WI38 (cell line): Measurements from ENCODE around the gene COX6B2.

Source experiments
- H3K4me3 ChIP-seq: 2 replicates; pipeline ENCODE4 v1.5.1; 2011; ENCODE audit warnings: low read depth, mild to moderate bottlenecking, control low read depth, low read length
- CTCF ChIP-seq: IDR thresholded peaks from 2 replicates; pipeline ENCODE4 v1.5.1; 2012; ENCODE audit warnings: low read depth, mild to moderate bottlenecking, control low read depth, low read length

The COX6B2 gene

GRCh38 chr19:55355213-55355821, 798 bp upstream of the COX6B2 start:
- no peak for TF ChIP-seq CTCF
- H3K4me3 ChIP-seq = no peak overlapping the region

GRCh38 chr19:55353803-55354697, 469 bp downstream of the COX6B2 start:
- no peak for TF ChIP-seq CTCF
- H3K4me3 ChIP-seq = peak overlapping the region; percentile 56

DNA sequence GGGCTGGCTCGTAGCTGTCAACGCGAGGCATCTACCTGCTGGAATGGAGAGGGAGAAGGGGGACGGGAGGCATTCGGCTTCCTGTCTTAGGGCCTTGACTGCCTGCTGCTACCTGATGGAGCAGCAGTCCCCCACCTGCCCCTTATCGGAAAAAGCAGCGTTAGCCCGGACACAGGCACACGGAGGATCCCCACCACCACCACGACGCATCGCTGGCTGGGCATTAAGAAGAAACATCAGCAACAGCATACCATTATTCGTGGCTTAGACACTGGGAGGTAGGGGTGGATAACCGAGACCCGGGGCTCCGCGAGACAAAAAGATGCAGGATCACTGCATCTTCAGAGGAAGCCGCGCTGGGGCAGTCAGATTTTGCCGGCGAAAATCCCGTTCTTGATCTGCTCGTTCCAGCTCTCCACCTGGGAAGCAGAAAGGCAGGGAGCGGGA, 1.1 kb downstream of the COX6B2 start:
- H3K4me3 ChIP-seq = peak overlapping the region; percentile 56
- TF ChIP-seq CTCF = no peak

DNA sequence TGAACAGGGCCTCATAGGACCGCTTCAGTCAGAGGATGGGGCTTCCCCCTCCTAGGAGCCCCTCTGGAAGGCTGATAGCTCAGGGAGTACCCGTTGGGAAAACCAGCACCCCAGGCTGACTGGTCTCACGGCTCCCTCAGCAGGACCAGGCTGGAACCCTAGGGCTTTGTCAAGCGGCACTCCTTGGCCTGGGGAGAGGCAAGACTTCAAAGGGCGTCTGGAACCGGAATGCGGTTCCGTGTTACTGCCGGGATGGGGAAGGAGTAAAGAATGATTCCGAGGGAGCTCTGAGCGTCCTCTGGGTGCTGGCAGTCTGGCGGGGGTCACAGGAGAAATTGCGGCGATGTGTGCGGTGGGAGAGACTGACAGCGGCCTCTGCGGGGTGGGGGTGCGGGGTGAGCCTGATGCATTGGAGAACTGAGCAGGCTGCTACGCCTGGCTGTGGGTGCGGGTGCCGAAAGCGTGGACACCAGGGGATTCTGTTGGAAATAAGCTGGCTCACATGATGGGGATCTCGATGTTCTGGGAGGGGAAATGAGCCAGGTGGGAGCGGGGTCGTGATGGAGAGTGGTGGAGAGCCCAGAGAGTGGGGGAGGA, 1.9 kb downstream of the COX6B2 start:
- TF ChIP-seq CTCF = no peak
- no peak overlapping the region for H3K4me3 ChIP-seq

GRCh38 chr19:55352040-55352439, 2.5 kb downstream of the COX6B2 start:
- TF ChIP-seq CTCF = no peak
- no peak overlapping the region for H3K4me3 ChIP-seq

GRCh38 chr19:55350620-55351315, 3.8 kb downstream of the COX6B2 start:
- no peak overlapping the region for H3K4me3 ChIP-seq
- TF ChIP-seq CTCF = no peak
